ENCODE measurements around the gene CYTH1.

Gene CYTH1

GRCh38 chr17:78705071-78705470 is 77.0 kb downstream of the CYTH1 start:
- Histone ChIP-seq H3K27ac (peak overlapping the region; percentile 16; the same call in 1 of the 2 replicates), H3K36me3 (ENCODE audit: insufficient read depth) (0 out of 2 replicates have a peak, but pooled peaks cover 5% of the 10 kb centered on the region), H3K4me3 (IDR thresholded peaks at IDR 0.05; ENCODE audit: insufficient read depth, low read depth, low read length) (no peak overlapping the region), H3K9ac (no peak overlapping the region), H3K4me1 (ENCODE audit: low read depth, poor library complexity, severe bottlenecking) (peaks cover 56% of the 10 kb centered on the region), H3K4me2 (peak overlapping the region; percentile 11; the same call in 1 of the 2 replicates), H2AFZ (ENCODE audit: low read depth) (no peak overlapping the region), H3K27me3 (ENCODE audit: insufficient read depth, low read depth) (no peaks in the 10 kb centered on the region), H4K20me1 (ENCODE audit: insufficient read depth) (0 out of 2 replicates have a peak, but pooled peaks cover 4% of the 10 kb centered on the region), H3K79me2 (ENCODE audit: insufficient read depth, low read depth) (peaks cover 32% of the 10 kb centered on the region)
- TF ChIP-seq CTCF (conservative IDR thresholded peaks at IDR 0.05; ENCODE audit: low read depth, low read length): no peak

GRCh38 chr17:78704594-78704993 is 77.5 kb downstream of the CYTH1 start:
- H3K4me3 ChIP-seq (IDR thresholded peaks at IDR 0.05; ENCODE audit: insufficient read depth, low read depth, low read length): no peak overlapping the region
- no peak for TF ChIP-seq CTCF (conservative IDR thresholded peaks at IDR 0.05; ENCODE audit: low read depth, low read length)
- peak overlapping the region; percentile 16; the same call in 1 of the 2 replicates for H3K27ac ChIP-seq
- peaks cover 27% of the 10 kb centered on the region for H3K79me2 ChIP-seq (ENCODE audit: insufficient read depth, low read depth)
- H3K36me3 ChIP-seq (ENCODE audit: insufficient read depth): 0 out of 2 replicates have a peak, but pooled peaks cover 5% of the 10 kb centered on the region
- H3K9ac ChIP-seq: no peak overlapping the region
- H3K27me3 ChIP-seq (ENCODE audit: insufficient read depth, low read depth): no peaks in the 10 kb centered on the region
- 0 out of 2 replicates have a peak, but pooled peaks cover 4% of the 10 kb centered on the region for H4K20me1 ChIP-seq (ENCODE audit: insufficient read depth)
- peak overlapping the region; percentile 11; the same call in 1 of the 2 replicates for H3K4me2 ChIP-seq
- no peak overlapping the region for H2AFZ ChIP-seq (ENCODE audit: low read depth)
- H3K4me1 ChIP-seq (ENCODE audit: low read depth, poor library complexity, severe bottlenecking): peaks cover 51% of the 10 kb centered on the region

GRCh38 chr17:78697554-78698343 is 84.3 kb downstream of the CYTH1 start:
- no peak overlapping the region for H2AFZ ChIP-seq (ENCODE audit: low read depth)
- H3K27me3 ChIP-seq (ENCODE audit: insufficient read depth, low read depth): no peaks in the 10 kb centered on the region
- H3K27ac ChIP-seq: no peak overlapping the region
- no peaks in the 10 kb centered on the region for H4K20me1 ChIP-seq (ENCODE audit: insufficient read depth)
- no peak for TF ChIP-seq CTCF (conservative IDR thresholded peaks at IDR 0.05; ENCODE audit: low read depth, low read length)
- no peak overlapping the region for H3K4me3 ChIP-seq (IDR thresholded peaks at IDR 0.05; ENCODE audit: insufficient read depth, low read depth, low read length)
- no peaks in the 10 kb centered on the region for H3K4me1 ChIP-seq (ENCODE audit: low read depth, poor library complexity, severe bottlenecking)
- no peak overlapping the region for H3K4me2 ChIP-seq
- no peak overlapping the region for H3K9ac ChIP-seq
- H3K79me2 ChIP-seq (ENCODE audit: insufficient read depth, low read depth): 0 out of 2 replicates have a peak, but pooled peaks cover 3% of the 10 kb centered on the region
- H3K36me3 ChIP-seq (ENCODE audit: insufficient read depth): peaks cover 3% of the 10 kb centered on the region; the same call in 1 of the 2 replicates

GRCh38 chr17:78697122-78697521 is 85.0 kb downstream of the CYTH1 start:
- Histone ChIP-seq H3K27me3 (ENCODE audit: insufficient read depth, low read depth) (no peaks in the 10 kb centered on the region), H3K4me3 (IDR thresholded peaks at IDR 0.05; ENCODE audit: insufficient read depth, low read depth, low read length) (no peak overlapping the region), H3K79me2 (ENCODE audit: insufficient read depth, low read depth) (0 out of 2 replicates have a peak, but pooled peaks cover 3% of the 10 kb centered on the region), H3K9ac (no peak overlapping the region), H4K20me1 (ENCODE audit: insufficient read depth) (no peaks in the 10 kb centered on the region), H3K4me1 (ENCODE audit: low read depth, poor library complexity, severe bottlenecking) (no peaks in the 10 kb centered on the region), H2AFZ (ENCODE audit: low read depth) (no peak overlapping the region), H3K4me2 (no peak overlapping the region), H3K36me3 (ENCODE audit: insufficient read depth) (peaks cover 3% of the 10 kb centered on the region; the same call in 1 of the 2 replicates), H3K27ac (no peak overlapping the region)
- TF ChIP-seq CTCF (conservative IDR thresholded peaks at IDR 0.05; ENCODE audit: low read depth, low read length): no peak

All from KMS-11 (cell line).